H9 (cell line): Measurements from ENCODE around the gene CCR5. TPM values are rescaled to one million over a fixed set of nuclear protein-coding genes. Genes with fewer than 3 reads are reported as not detected.

Source experiments
- DNase-seq: peaks from one replicate; pipeline ENCODE4 v3.0.0-alpha.2; 2017
- H2AFZ ChIP-seq: one replicate; pipeline ENCODE4 v1.6.1; 2013; ENCODE audit warnings: mild to moderate bottlenecking, low read length, control low read depth, moderate library complexity
- H2AK5ac ChIP-seq: 2 replicates; pipeline ENCODE4 v1.6.1; 2013; ENCODE audit warnings: low read length, control low read depth, mixed read lengths; ENCODE audit not compliant: insufficient read length
- H2BK120ac ChIP-seq: one replicate; pipeline ENCODE4 v1.6.1; 2013; ENCODE audit warnings: low read depth, mild to moderate bottlenecking, low read length, control low read depth, inconsistent platforms; ENCODE audit not compliant: poor library complexity, severe bottlenecking
- H2BK12ac ChIP-seq: 2 replicates; pipeline ENCODE4 v1.6.1; 2013; ENCODE audit warnings: low read length, control low read depth, mixed read lengths, low read depth; ENCODE audit not compliant: insufficient read length
- H2BK15ac ChIP-seq: 2 replicates; pipeline ENCODE4 v1.6.1; 2013; ENCODE audit warnings: low read depth, low read length, control low read depth
- H2BK20ac ChIP-seq: one replicate; pipeline ENCODE4 v1.6.1; 2013; ENCODE audit warnings: low read depth, mild to moderate bottlenecking, low read length, control low read depth, inconsistent platforms; ENCODE audit not compliant: poor library complexity, severe bottlenecking
- H2BK5ac ChIP-seq: 2 replicates; pipeline ENCODE4 v1.6.1; 2013; ENCODE audit warnings: low read length, control low read depth, mixed read lengths; ENCODE audit not compliant: insufficient read length
- H3K14ac ChIP-seq: 2 replicates; pipeline ENCODE4 v1.6.1; 2013; ENCODE audit warnings: low read length, control low read depth; ENCODE audit not compliant: insufficient read depth
- H3K18ac ChIP-seq: 2 replicates; pipeline ENCODE4 v1.6.1; 2013; ENCODE audit warnings: low read depth, mild to moderate bottlenecking, mixed read lengths, low read length, control low read depth; ENCODE audit not compliant: insufficient read length
- H3K23ac ChIP-seq: 2 replicates; pipeline ENCODE4 v1.6.1; 2013; ENCODE audit warnings: low read length, control low read depth, mixed read lengths, low read depth; ENCODE audit not compliant: insufficient read length
- H3K23me2 ChIP-seq: 2 replicates; pipeline ENCODE4 v1.6.1; 2013; ENCODE audit warnings: low read depth, mild to moderate bottlenecking, mixed read lengths, low read length, control low read depth; ENCODE audit not compliant: insufficient read length, poor library complexity, severe bottlenecking
- H3K27ac ChIP-seq: 2 replicates; pipeline ENCODE4 v1.5.1; 2013; ENCODE audit warnings: low read length, control low read depth, mixed read lengths, low read depth; ENCODE audit not compliant: insufficient read length
- H3K27me3 ChIP-seq: 2 replicates; pipeline ENCODE4 v1.6.1; 2013; ENCODE audit warnings: low read length, control low read depth, inconsistent platforms; ENCODE audit not compliant: insufficient read depth
- H3K4ac ChIP-seq: 2 replicates; pipeline ENCODE4 v1.6.1; 2013; ENCODE audit warnings: low read depth, mild to moderate bottlenecking, control low read depth, inconsistent platforms, low read length, moderate library complexity
- H3K4me1 ChIP-seq: 2 replicates; pipeline ENCODE4 v1.6.1; 2013; ENCODE audit warnings: low read length, control low read depth, inconsistent platforms; ENCODE audit not compliant: insufficient read depth
- H3K4me2 ChIP-seq: 2 replicates; pipeline ENCODE4 v1.6.1; 2013; ENCODE audit warnings: low read length, control low read depth, mixed read lengths; ENCODE audit not compliant: insufficient read length, insufficient read depth
- H3K56ac ChIP-seq: 2 replicates; pipeline ENCODE4 v1.6.1; 2013; ENCODE audit warnings: low read depth, mild to moderate bottlenecking, mixed read lengths, low read length, control low read depth; ENCODE audit not compliant: insufficient read length
- H3K79me1 ChIP-seq: 2 replicates; pipeline ENCODE4 v1.6.1; 2013; ENCODE audit warnings: low read depth, mild to moderate bottlenecking, moderate library complexity, low read length, control low read depth, inconsistent platforms; ENCODE audit not compliant: insufficient read depth, poor library complexity, severe bottlenecking
- H3K79me2 ChIP-seq: 2 replicates; pipeline ENCODE4 v1.6.1; 2013; ENCODE audit warnings: low read length, control low read depth, inconsistent platforms; ENCODE audit not compliant: insufficient read depth
- H3K9ac ChIP-seq: 2 replicates; pipeline ENCODE4 v1.6.1; 2013; ENCODE audit warnings: low read length, control low read depth, mixed read lengths; ENCODE audit not compliant: insufficient read length; ENCODE audit errors: extremely low read depth
- H3K9me3 ChIP-seq: one replicate; pipeline ENCODE4 v1.6.1; 2013; ENCODE audit warnings: low read depth, low read length, inconsistent platforms; ENCODE audit not compliant: control insufficient read depth
- H3T11ph ChIP-seq: one replicate; pipeline ENCODE4 v1.6.1; 2013; ENCODE audit warnings: mild to moderate bottlenecking, low read length, control low read depth, inconsistent platforms
- H4K20me1 ChIP-seq: one replicate; pipeline ENCODE4 v1.6.1; 2013; ENCODE audit not compliant: control insufficient read depth, insufficient read length, insufficient read depth
- H4K5ac ChIP-seq: 2 replicates; pipeline ENCODE4 v1.6.1; 2013; ENCODE audit warnings: low read depth, mild to moderate bottlenecking, mixed read lengths, low read length, control low read depth; ENCODE audit not compliant: insufficient read length
- H4K8ac ChIP-seq: replicated peaks from 2 replicates; pipeline ENCODE4 v1.6.1; 2013; ENCODE audit warnings: low read length, control low read depth, mixed read lengths, low read depth; ENCODE audit not compliant: insufficient read length
- H4K91ac ChIP-seq: 2 replicates; pipeline ENCODE4 v1.6.1; 2013; ENCODE audit warnings: low read depth, mild to moderate bottlenecking, moderate library complexity, mixed read lengths, low read length, control low read depth; ENCODE audit not compliant: insufficient read length
- H3K27ac Mint-ChIP-seq, 3 experiments: 2 replicates in 2 of 3; 3 replicates in 1 of 3; pipeline ENCODE4 v1.8.0; 2020 to 2021; ENCODE audit warnings: mixed read lengths in 3 of 3, mild to moderate bottlenecking in 1 of 3, moderate library complexity in 1 of 3
- H3K27me3 Mint-ChIP-seq: 2 replicates; pipeline ENCODE4 v1.8.0; 2021; ENCODE audit warnings: low read depth, mild to moderate bottlenecking, moderate library complexity, mixed read lengths
- H3K36me3 Mint-ChIP-seq, 3 experiments: 2 replicates in 2 of 3; 3 replicates in 1 of 3; pipeline ENCODE4 v1.8.0; 2020 to 2021; ENCODE audit warnings: low read depth in 3 of 3, mixed read lengths in 3 of 3; ENCODE audit not compliant: insufficient read depth in 1 of 3
- H3K4me1 Mint-ChIP-seq, 2 experiments: 2 replicates each; pipeline ENCODE4 v1.8.0; 2020; ENCODE audit warnings: mixed read lengths in 2 of 2
- H3K4me3 Mint-ChIP-seq, 2 experiments: 2 replicates in 1 of 2; 3 replicates in 1 of 2; pipeline ENCODE4 v1.8.0; 2020 to 2021; ENCODE audit warnings: mild to moderate bottlenecking in 2 of 2, mixed read lengths in 2 of 2, moderate library complexity in 1 of 2
- H3K9me3 Mint-ChIP-seq, 2 experiments: 2 replicates in 1 of 2; 3 replicates in 1 of 2; pipeline ENCODE4 v1.8.0; 2020; ENCODE audit warnings: mild to moderate bottlenecking in 2 of 2, mixed read lengths in 2 of 2, moderate library complexity in 1 of 2
- CTCF ChIP-seq: fragments of 200-600 bp; sonication (generic); conservative IDR thresholded peaks from 3 replicates; pipeline ENCODE4 v1.8.0; 2021; ENCODE audit warnings: antibody characterized with exemption, mild to moderate bottlenecking
- WGBS: extraction: QIAGEN DNeasy Blood & Tissue Kit; methylation state at CpG from one replicate; pipeline ENCODE4 v1.1.7; 2013; ENCODE audit warnings: missing lambda C conversion rate, low lambda C conversion rate, mixed read lengths; ENCODE audit not compliant: insufficient read length; ENCODE audit errors: extremely low coverage; 5-methylcytosine and 5-hydroxymethylcytosine counted together
- total RNA-seq: library from RNA; stranded (reverse); gene quantifications from 2 replicates; pipeline ENCODE4 v1.2.1, GENCODE V29; 2021

Gene CCR5
- total RNA-seq, 1 experiment from 2014 or later: not detected

GRCh38 chr3:46409739-46410489 lies 39.2 kb downstream of the CCR5 start:
- no peak overlapping the region for H3K4me3 Mint-ChIP-seq
- no peak overlapping the region for H3K9ac ChIP-seq
- no peak overlapping the region for H4K5ac ChIP-seq
- H3K4me2 ChIP-seq: no peak overlapping the region
- H3K4me1 Mint-ChIP-seq: peaks cover 2 to 5% of the 10 kb centered on the region in 2 experiments; a peak in 2 of 4 replicates
- H4K91ac ChIP-seq: no peak overlapping the region
- no peak overlapping the region for H3K27ac ChIP-seq
- H3K9me3 Mint-ChIP-seq: no peaks in the 10 kb centered on the region; a peak in 1 of 5 replicates
- no peaks in the 10 kb centered on the region; the same call in 1 of the 2 replicates for H3K27me3 Mint-ChIP-seq
- no peak overlapping the region for H2AK5ac ChIP-seq
- no CpG with 5 or more reads among the region's 9 CpGs for WGBS
- peak overlapping the region; percentile 37 for H3K18ac ChIP-seq
- H2BK120ac ChIP-seq: no peak overlapping the region
- no peak overlapping the region for H3K56ac ChIP-seq
- no peak overlapping the region for H3K14ac ChIP-seq
- H2BK15ac ChIP-seq: no peak overlapping the region
- no peak overlapping the region for H2AFZ ChIP-seq
- no peaks in the 10 kb centered on the region for H3K27me3 ChIP-seq
- H3K36me3 Mint-ChIP-seq: no peaks in the 10 kb centered on the region
- no peaks in the 10 kb centered on the region for H3K79me2 ChIP-seq
- no peaks in the 10 kb centered on the region for H3K23me2 ChIP-seq
- H3K23ac ChIP-seq: no peak overlapping the region
- H4K20me1 ChIP-seq: no peaks in the 10 kb centered on the region
- H2BK5ac ChIP-seq: no peak overlapping the region
- no peak overlapping the region for H4K8ac ChIP-seq
- no peak overlapping the region for H3K4ac ChIP-seq
- no peaks in the 10 kb centered on the region for H3K79me1 ChIP-seq
- no peak overlapping the region for H2BK12ac ChIP-seq
- H3T11ph ChIP-seq: no peak overlapping the region
- H3K9me3 ChIP-seq: no peaks in the 10 kb centered on the region
- no peak for DNase-seq
- no peak overlapping the region for H2BK20ac ChIP-seq
- no peaks in the 10 kb centered on the region for H3K4me1 ChIP-seq
- H3K27ac Mint-ChIP-seq: peak overlapping the region in 1 of 3 experiments; percentile 15; a peak in 1 of 7 replicates
- TF ChIP-seq CTCF: no peak
